NCI-H526 (cell line): Measurements from ENCODE around the gene NUP54.

Experiments
- DNase-seq, 2 experiments: peaks; one replicate each; lab custom pipeline; 2025; lab: John Stamatoyannopoulos, UW

Gene NUP54, protein sequence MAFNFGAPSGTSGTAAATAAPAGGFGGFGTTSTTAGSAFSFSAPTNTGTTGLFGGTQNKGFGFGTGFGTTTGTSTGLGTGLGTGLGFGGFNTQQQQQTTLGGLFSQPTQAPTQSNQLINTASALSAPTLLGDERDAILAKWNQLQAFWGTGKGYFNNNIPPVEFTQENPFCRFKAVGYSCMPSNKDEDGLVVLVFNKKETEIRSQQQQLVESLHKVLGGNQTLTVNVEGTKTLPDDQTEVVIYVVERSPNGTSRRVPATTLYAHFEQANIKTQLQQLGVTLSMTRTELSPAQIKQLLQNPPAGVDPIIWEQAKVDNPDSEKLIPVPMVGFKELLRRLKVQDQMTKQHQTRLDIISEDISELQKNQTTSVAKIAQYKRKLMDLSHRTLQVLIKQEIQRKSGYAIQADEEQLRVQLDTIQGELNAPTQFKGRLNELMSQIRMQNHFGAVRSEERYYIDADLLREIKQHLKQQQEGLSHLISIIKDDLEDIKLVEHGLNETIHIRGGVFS

DNA sequence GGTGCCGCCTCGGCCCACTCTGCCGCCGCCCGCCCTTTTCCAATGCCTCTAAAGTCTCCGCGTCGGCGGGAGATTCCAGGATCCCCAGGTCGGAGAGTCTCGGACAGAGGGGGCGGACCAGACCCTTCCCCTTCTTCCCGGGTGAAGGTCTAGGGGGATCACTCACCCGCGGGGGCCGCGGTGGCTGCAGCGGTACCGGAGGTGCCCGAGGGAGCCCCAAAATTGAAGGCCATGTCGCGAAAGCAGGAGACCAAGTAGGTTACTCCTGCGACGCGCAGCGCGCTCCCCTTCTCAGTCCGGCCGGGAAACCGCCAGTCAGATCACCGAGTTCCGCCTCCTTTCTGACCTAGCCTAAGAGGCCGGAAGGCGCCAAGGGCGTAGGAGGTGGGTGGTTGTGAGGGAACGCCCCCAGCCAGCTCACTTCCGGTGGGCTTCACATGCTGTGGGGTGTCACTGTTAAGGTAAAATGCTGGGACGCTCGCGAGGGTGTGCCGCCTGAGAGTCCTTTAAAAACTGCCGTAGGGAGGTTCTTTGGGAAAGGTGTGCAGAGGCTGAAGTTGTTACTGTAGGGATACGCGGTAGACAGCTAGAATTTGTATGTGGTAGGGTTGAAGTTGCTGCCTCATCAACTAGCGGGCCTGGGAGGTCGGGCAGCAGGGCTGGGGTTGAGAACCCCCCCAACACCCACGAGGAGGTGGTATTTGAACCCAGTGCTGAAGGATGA lies at the start of gene NUP54:
NUP54 (minus strand) TSS at position 256 of the 724 bp plus-strand sequence; CDS start at position 233, 23 bp downstream.
- peak; percentile 82 to 91 for DNase-seq

DNA sequence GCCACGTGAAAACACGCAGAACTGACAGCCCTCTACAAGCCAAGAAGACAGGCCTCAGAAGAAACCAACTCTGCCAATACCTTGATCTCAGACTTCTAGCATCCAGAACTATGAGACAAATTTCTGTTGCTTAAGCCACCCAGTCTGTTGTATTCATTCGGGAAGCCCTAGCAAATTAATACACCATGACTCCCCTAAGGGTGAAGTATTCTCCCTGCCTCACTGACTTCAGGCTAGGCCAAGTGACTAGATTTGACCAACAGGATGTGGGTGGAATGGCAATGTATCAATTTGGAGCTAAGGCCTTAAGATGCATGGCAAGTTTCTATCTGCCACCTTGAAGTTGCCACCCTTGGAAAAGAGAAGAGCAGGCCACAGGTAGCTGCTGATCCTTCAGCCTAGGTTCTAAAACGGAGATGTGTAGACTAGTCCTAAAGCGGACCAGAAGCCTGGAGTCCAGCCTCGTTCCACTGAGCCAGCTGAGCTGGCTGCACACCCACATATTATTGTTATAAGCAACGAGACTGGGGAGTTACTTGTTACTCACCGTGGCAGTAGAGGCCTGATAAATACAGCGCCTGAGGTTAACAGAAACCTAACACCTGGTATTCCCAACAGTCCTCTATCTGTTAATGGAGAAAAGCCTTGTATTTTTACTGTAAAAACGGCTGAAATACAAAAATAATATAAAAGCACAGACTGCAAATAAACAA lies 49.0 kb upstream of the NUP54 start:
- no peak for DNase-seq

DNA sequence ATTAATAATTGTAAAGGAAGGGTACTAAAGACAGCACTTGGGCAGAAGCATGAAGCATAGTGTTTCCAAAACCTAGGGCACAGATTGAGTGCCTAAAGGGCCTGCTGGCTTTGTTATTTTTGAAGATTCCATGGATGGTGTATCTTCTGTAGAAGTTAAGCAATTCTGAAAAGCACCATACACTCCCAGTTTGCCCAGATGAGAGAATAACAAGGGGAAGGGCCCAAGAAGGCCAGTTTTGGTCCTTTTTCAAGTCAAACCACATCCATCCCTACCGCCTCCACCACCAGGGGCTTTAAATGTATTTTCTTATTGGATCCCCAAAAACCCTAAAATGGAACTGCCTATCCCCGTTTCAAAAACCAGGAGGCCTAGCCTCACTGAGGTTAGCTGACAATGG lies 48.2 kb upstream of the NUP54 start:
- no peak for DNase-seq

DNA sequence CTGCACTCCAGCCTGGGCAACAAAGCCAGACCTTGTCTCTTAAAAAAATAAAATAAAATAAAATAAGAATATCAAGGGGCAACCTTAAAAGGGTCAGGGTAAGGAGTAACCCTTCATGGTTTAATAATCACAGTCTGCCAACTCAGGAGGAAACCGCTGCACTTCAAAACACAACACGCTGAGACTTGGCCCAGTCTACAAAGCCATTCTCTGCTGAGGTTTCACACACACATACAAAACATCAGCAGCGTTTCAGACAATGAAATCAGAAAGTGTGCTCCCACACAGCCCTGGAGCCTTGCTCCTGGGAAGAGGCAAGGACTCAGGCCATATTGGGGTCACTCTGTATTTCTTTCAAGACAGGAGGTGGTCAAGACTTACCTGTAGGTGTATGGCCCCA lies 47.1 kb upstream of the NUP54 start:
- no peak for DNase-seq

- DNase-seq, result no peak
Measured at GRCh38 chr4:76194325-76194724, 46.1 kb upstream of the NUP54 start.

DNA sequence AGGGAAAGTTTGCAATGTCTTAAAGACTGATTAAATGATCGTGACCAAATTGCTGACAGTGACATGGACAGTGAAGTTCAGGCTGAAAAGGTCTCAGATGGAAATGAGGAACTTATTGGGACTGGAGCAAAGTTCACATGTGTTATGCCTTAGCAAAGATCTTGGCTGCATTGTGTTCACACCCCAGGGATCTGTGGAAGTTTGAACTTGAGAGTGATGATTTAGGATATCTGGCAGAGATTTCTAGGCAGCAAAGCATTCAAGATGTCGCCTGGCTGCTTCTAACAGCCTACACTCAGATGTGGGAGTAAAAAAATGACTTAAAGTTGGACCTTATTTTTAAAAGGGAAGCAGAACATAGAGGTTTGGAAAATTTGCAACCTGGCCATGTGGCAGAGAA lies 44.0 kb upstream of the NUP54 start:
- DNase-seq, result no peak

- DNase-seq, result no peak
Measured at GRCh38 chr4:76188557-76188956, 40.4 kb upstream of the NUP54 start.

- DNase-seq, result no peak
Measured at GRCh38 chr4:76188149-76188548, 40.0 kb upstream of the NUP54 start.

- DNase-seq, result no peak
Measured at GRCh38 chr4:76187152-76187551, 39.0 kb upstream of the NUP54 start.

GRCh38 chr4:76182463-76182862 lies 34.3 kb upstream of the NUP54 start:
- DNase-seq, result no peak

- peak; percentile 31 to 78 for DNase-seq
Measured at GRCh38 chr4:76179398-76180318, 31.5 kb upstream of the NUP54 start.

- no peak for DNase-seq
Measured at GRCh38 chr4:76178296-76178695, 30.1 kb upstream of the NUP54 start.

DNA sequence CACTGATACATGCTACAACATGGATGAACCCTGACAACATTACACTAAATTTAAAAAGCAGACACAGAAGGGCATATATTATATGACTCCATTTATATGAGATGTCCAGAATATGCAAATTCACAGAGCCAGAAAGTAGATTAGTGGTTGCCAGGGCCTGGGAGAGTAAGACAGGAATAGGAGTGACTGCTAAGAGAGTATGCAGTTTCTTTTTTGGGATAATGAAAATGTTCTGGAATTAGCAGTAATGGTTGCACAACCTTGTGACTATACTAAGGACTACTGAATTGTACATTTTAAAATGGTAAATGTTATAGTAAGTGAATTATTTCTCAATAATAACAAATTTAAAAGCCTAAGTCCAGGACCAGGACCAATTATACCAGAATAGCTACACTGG lies 29.5 kb upstream of the NUP54 start:
- peak in 1 of 2 experiments; percentile 17 for DNase-seq

- DNase-seq, result no peak
Measured at GRCh38 chr4:76175336-76175735, 27.1 kb upstream of the NUP54 start.

- no peak for DNase-seq
Measured at GRCh38 chr4:76174216-76174615, 26.0 kb upstream of the NUP54 start.

GRCh38 chr4:76168688-76169087 lies 20.5 kb upstream of the NUP54 start:
- no peak for DNase-seq

GRCh38 chr4:76166480-76166879 lies 18.3 kb upstream of the NUP54 start:
- no peak for DNase-seq

DNA sequence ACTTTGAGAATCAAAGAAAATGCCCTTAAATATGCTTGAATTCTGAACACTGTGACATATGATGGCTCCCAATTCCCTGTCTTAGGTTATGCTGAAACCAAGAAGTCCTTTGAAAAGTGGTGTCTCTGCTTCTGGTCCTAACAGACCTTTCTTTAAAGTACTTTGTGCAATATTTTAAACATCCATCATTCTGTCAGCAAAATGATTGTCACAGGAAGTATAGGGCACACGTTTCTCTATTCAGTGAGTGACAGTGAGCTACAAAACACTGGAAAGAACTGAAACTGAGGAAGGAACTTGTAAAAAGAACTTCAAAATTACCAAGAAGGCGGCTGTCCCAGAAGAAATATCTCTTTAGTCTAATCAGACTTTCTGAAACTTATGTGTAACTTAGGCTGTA lies 12.2 kb upstream of the NUP54 start:
- no peak for DNase-seq

DNA sequence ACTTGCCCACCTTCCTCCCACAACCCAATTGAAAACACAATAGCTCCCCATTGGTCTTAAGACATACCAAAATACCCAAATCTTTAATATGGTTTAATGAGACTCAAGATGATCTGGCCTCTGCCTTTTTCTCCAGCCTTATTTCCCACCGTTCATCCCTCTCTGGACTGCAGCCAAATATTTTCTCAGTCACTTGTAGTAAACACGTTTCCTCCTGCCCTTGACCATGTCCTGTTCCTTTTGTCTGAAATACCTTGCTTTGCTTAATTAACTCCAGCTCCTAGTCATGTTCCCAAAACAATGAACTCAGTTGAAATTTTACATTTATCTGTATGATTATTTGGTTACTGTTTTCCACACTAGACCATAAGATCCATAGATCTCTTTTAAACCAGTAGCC lies 8.4 kb upstream of the NUP54 start:
- DNase-seq, result no peak

DNA sequence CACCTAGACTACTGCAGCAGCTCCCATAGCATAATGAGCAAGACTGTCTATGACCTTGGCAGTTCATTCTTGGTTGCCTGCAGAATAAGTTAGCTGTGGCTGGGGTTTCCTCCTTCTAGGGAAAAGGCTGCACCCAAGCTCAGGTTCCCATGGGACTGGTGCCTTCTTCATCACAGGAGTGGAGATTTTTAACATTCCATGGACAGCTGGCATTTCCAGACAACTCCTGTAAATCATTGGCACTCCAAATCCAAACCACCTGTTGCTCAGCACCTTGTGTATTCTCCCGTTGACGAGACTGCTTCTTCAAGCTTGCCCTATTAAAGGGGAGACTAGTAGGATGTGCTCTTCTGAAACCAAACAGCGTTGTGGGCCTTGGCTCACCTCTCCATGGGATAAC lies 7.8 kb upstream of the NUP54 start:
- DNase-seq, result no peak

- DNase-seq, result no peak
Measured at GRCh38 chr4:76153356-76153755, 5.2 kb upstream of the NUP54 start.
